H1 (cell line): ENCODE data around the gene FAM241B. TPM values are rescaled to one million over a fixed set of nuclear protein-coding genes. Genes with fewer than 3 reads are reported as not detected.

Experiments
- ATF2 ChIP-seq: IDR thresholded peaks from 2 replicates; pipeline ENCODE4 v1.6.1; 2012; ENCODE audit warnings: low read length, inconsistent platforms
- polyA plus RNA-seq, 7 experiments: library from polyadenylated mRNA; depleted of rRNA in 3 of 7; stranded (reverse) in 5 of 7; unstranded in 2 of 7; fragments of >200 nt in 5 of 7; fragments of 200-250 nt in 2 of 7; gene quantifications; 1 replicate in 5 of 7; 2 replicates in 1 of 7; 4 replicates in 1 of 7; pipeline versions ENCODE4 v1.2.1 to v1.2.3, GENCODE V29; 2011 to 2013; ENCODE audit warnings: missing spikeins in 2 of 7, mixed read lengths in 2 of 7
- total RNA-seq: library from RNA; stranded (reverse); fragmentation: NEBNext Ultra II Directional; extraction: Animal tissue kit (Norgen Biotek cat#: 25700); gene quantifications from 2 replicates; pipeline ENCODE4 v1.2.1, GENCODE V29; 2021

FAM241B gene
- total and polyA plus RNA-seq, 2 of the 8 experiments (the other 6 are each of a cell fraction or from before 2014, with no cell fraction given) = 19.3 to 30.1 TPM

- no peak for TF ChIP-seq ATF2
Measured at GRCh38 chr10:69584624-69585023, 45.4 kb upstream of the FAM241B start (continued).
